Glutamatergic neuron (in vitro differentiated cells): Measurements from ENCODE around the gene GNAI2. TPM values are rescaled to one million over a fixed set of nuclear protein-coding genes. Genes with fewer than 3 reads are reported as not detected.

Source experiments
- DNase-seq: peaks from one replicate; pipeline ENCODE4 v3.0.0; 2022
- H3K27ac Mint-ChIP-seq: one replicate; pipeline ENCODE4 v1.8.0; 2020; ENCODE audit warnings: mild to moderate bottlenecking, mixed read lengths, inconsistent platforms; ENCODE audit not compliant: unreplicated experiment
- H3K27me3 Mint-ChIP-seq: one replicate; pipeline ENCODE4 v1.8.0; 2020; ENCODE audit warnings: mild to moderate bottlenecking, moderate library complexity, mixed read lengths, inconsistent platforms; ENCODE audit not compliant: unreplicated experiment
- H3K36me3 Mint-ChIP-seq: one replicate; pipeline ENCODE4 v1.8.0; 2020; ENCODE audit warnings: mild to moderate bottlenecking, mixed read lengths, inconsistent platforms; ENCODE audit not compliant: unreplicated experiment
- H3K4me1 Mint-ChIP-seq: one replicate; pipeline ENCODE4 v1.8.0; 2020; ENCODE audit warnings: mild to moderate bottlenecking, low read depth, mixed read lengths, inconsistent platforms; ENCODE audit not compliant: unreplicated experiment
- H3K4me3 Mint-ChIP-seq: one replicate; pipeline ENCODE4 v1.8.0; 2020; ENCODE audit warnings: mild to moderate bottlenecking, mixed read lengths, inconsistent platforms; ENCODE audit not compliant: unreplicated experiment
- H3K9me3 Mint-ChIP-seq: one replicate; pipeline ENCODE4 v1.8.0; 2020; ENCODE audit warnings: mild to moderate bottlenecking, moderate library complexity, mixed read lengths, inconsistent platforms; ENCODE audit not compliant: unreplicated experiment
- total RNA-seq: library from RNA; stranded (reverse); fragmentation: NEBNext Ultra II Directional; extraction: Animal tissue kit (Norgen Biotek cat#: 25700); gene quantifications from one replicate; pipeline ENCODE4 v1.2.1, GENCODE V29; 2021; ENCODE audit not compliant: unreplicated experiment
- TF ChIP-seq, protein P1 (sequence below): fragments of 200-600 bp; sonication (generic); IDR thresholded peaks from one replicate; pipeline ENCODE4 v1.5.0; 2021; ENCODE audit not compliant: partially characterized antibody, unreplicated experiment

The GNAI2 gene
- total RNA-seq, 1 donor from 2014 or later: 297 TPM

- Mint-ChIP-seq H3K36me3 (no peaks in the 10 kb centered on the region), H3K9me3 (peaks cover 4% of the 10 kb centered on the region), H3K27ac (no peak overlapping the region), H3K4me1 (peaks cover 3% of the 10 kb centered on the region), H3K4me3 (no peak overlapping the region), H3K27me3 (peaks cover 13% of the 10 kb centered on the region)
- no peak for DNase-seq
- TF ChIP-seq, protein P1, sequence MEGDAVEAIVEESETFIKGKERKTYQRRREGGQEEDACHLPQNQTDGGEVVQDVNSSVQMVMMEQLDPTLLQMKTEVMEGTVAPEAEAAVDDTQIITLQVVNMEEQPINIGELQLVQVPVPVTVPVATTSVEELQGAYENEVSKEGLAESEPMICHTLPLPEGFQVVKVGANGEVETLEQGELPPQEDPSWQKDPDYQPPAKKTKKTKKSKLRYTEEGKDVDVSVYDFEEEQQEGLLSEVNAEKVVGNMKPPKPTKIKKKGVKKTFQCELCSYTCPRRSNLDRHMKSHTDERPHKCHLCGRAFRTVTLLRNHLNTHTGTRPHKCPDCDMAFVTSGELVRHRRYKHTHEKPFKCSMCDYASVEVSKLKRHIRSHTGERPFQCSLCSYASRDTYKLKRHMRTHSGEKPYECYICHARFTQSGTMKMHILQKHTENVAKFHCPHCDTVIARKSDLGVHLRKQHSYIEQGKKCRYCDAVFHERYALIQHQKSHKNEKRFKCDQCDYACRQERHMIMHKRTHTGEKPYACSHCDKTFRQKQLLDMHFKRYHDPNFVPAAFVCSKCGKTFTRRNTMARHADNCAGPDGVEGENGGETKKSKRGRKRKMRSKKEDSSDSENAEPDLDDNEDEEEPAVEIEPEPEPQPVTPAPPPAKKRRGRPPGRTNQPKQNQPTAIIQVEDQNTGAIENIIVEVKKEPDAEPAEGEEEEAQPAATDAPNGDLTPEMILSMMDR: no peak
These were observed 34.3 kb upstream of the GNAI2 start for GRCh38 chr3:50201573-50202315.

DNA sequence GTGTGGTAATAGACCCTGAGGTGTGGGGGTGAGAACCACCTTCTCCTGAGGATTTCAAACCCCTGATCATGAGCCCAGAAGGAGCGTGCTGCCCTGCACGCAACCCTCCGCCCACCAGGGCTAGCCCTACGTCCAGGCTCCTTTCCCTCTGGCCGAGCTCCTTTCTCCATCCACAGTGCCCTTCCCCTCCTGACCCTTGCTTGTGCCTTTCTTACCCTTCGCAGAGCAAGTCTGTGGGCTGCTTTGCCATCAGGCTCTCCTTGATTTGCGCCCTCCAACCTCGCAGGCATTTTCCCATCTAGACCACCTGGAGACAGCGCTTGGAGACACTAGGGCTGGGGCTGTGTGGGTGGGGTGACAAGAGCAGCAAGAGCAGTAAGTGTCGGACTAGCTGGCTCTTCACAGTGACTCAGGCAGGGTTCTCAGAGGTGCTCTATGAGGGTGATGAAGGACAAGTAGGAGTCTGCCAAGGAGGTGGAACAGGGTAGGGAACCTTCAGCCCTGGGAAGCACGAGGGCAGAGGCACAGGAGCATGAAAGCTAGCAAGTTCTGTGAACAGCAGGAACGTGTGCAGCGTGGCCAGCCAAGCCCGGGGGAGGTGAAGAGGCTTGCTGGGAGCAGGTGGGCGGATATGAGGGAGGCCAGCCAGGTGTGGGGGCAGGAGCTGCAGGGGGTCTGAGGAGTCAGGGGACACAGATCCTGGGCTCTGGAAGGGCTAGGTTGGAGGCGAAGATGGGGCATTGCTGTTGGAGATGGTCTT, 33.5 kb upstream of the GNAI2 start:
- H3K4me3 Mint-ChIP-seq: no peak overlapping the region

GRCh38 chr3:50203113-50203808, 32.7 kb upstream of the GNAI2 start:
- H3K9me3 Mint-ChIP-seq: peaks cover 5% of the 10 kb centered on the region
- TF ChIP-seq, protein P1: no peak
- H3K4me3 Mint-ChIP-seq: no peak overlapping the region
- peaks cover 3% of the 10 kb centered on the region for H3K4me1 Mint-ChIP-seq
- H3K27me3 Mint-ChIP-seq: peaks cover 16% of the 10 kb centered on the region
- DNase-seq: no peak
- H3K36me3 Mint-ChIP-seq: no peaks in the 10 kb centered on the region
- H3K27ac Mint-ChIP-seq: peak overlapping the region; percentile 48

More for the DNA sequence above, 33.5 kb upstream of the GNAI2 start:
- Mint-ChIP-seq H3K9me3 (peaks cover 4% of the 10 kb centered on the region), H3K36me3 (no peaks in the 10 kb centered on the region), H3K27ac (peak overlapping the region; percentile 48), H3K27me3 (peaks cover 16% of the 10 kb centered on the region), H3K4me1 (peaks cover 3% of the 10 kb centered on the region)
- DNase-seq: no peak
- TF ChIP-seq, protein P1: no peak

- Mint-ChIP-seq H3K9me3 (peaks cover 5% of the 10 kb centered on the region), H3K27ac (no peak overlapping the region), H3K4me3 (peak overlapping the region; percentile 42), H3K4me1 (peaks cover 7% of the 10 kb centered on the region), H3K27me3 (peaks cover 16% of the 10 kb centered on the region), H3K36me3 (no peaks in the 10 kb centered on the region)
- TF ChIP-seq, protein P1: no peak
- no peak for DNase-seq
These were observed 31.9 kb upstream of the GNAI2 start for GRCh38 chr3:50203809-50204803.
